K562 (cell line): ENCODE results near the gene FTO. TPM values are rescaled to one million over a fixed set of nuclear protein-coding genes. Genes with fewer than 3 reads are reported as not detected.

Experiments used
- ATAC-seq: fragments of 200-7000 bp; cut with Tn5 transposase; 3 replicates; pipeline ENCODE4 v1.9.1; 2020; ENCODE audit warnings: moderate library complexity
- BruUV-seq: library from RNA; stranded (reverse); fragments of 400-500 nt; replicated peaks from 2 replicates; lab custom pipeline; 2021; lab: Mats Ljungman, UMichigan
- CTCF ChIA-PET: fragments of 300-600 bp; formaldehyde crosslinking; extraction: SDS; loops from one replicate; lab custom pipeline; 2021; ENCODE audit warnings: low intra/inter-chr PET ratio; lab: Yijun Ruan, JAX
- POLR2A ChIA-PET: fragments of 300-600, 350-650 bp; sonication (Branson Sonifier 250); formaldehyde crosslinking; extraction: SDS; loops from one replicate; lab custom pipeline; 2021; ENCODE audit warnings: antibody characterized with exemption, inconsistent platforms; lab: Yijun Ruan, JAX
- DNase-seq, 4 experiments: peaks; one replicate each; pipeline versions ENCODE4 v3.0.0 to v3.0.0-alpha.2; 2011 to 2018; ENCODE audit warnings: low spot score in 3 of 4, mixed read lengths in 3 of 4; ENCODE audit errors: extremely low read depth in 1 of 4
- FAIRE-seq: peaks from 2 replicates; lab custom pipeline; 2011; peaks lifted over from hg19 to GRCh38; lab: Jason Lieb, UNC
- H2AFZ ChIP-seq: 2 replicates; pipeline ENCODE4 v1.6.0; 2011; ENCODE audit warnings: low read depth, low read length, control low read depth, inconsistent platforms
- H3K27ac ChIP-seq: fragments of 200-600 bp; 3 replicates; pipeline ENCODE4 v1.8.0; 2011; ENCODE audit warnings: low read depth, mild to moderate bottlenecking, control low read depth, inconsistent platforms, low read length, moderate library complexity, mixed read lengths; ENCODE audit errors: extremely low read depth
- H3K27me3 ChIP-seq, 2 experiments: fragments of 300-600 bp in 1 of 2; 2 replicates in 1 of 2; 3 replicates in 1 of 2; pipeline versions ENCODE4 v1.6.0 to v1.8.0; 2011; ENCODE audit warnings: inconsistent platforms in 2 of 2, low read length in 2 of 2, mild to moderate bottlenecking in 1 of 2, mixed read lengths in 1 of 2, moderate library complexity in 1 of 2; ENCODE audit not compliant: control insufficient read depth in 2 of 2, insufficient read depth in 2 of 2
- H3K36me3 ChIP-seq: fragments of 300-600 bp; 3 replicates; pipeline ENCODE4 v1.8.0; 2011; ENCODE audit warnings: mild to moderate bottlenecking, low read length, inconsistent platforms; ENCODE audit not compliant: control insufficient read depth, insufficient read depth
- H3K4me1 ChIP-seq, 2 experiments: fragments of 200-600 bp in 1 of 2; replicated peaks in 1 of 2; 2 replicates in 1 of 2; 3 replicates in 1 of 2; pipeline versions ENCODE4 v1.5.1 to v1.8.0; 2011; ENCODE audit warnings: inconsistent platforms in 2 of 2, low read length in 2 of 2, mild to moderate bottlenecking in 1 of 2, mixed read lengths in 1 of 2, moderate library complexity in 1 of 2; ENCODE audit not compliant: control insufficient read depth in 2 of 2, insufficient read depth in 2 of 2
- H3K4me2 ChIP-seq: 2 replicates; pipeline ENCODE4 v1.6.1; 2011; ENCODE audit warnings: low read length, control low read depth, inconsistent platforms, mixed read lengths; ENCODE audit not compliant: insufficient read depth
- H3K4me3 ChIP-seq: fragments of 200-600 bp; sonication (generic), shearing (Covaris generic); 2 replicates; pipeline ENCODE4 v1.5.1; 2016; ENCODE audit warnings: control low read depth, inconsistent platforms
- H3K79me2 ChIP-seq: fragments of 200-600 bp; 3 replicates; pipeline ENCODE4 v1.8.0; 2011; ENCODE audit warnings: low read length, inconsistent platforms; ENCODE audit not compliant: control insufficient read depth, insufficient read depth
- H3K9ac ChIP-seq, 2 experiments: 2 replicates each; pipeline versions ENCODE4 v1.6.0 to v1.6.1; 2011; ENCODE audit warnings: low read depth in 2 of 2, low read length in 2 of 2, control low read depth in 1 of 2, inconsistent platforms in 1 of 2, mild to moderate bottlenecking in 1 of 2, mixed read lengths in 1 of 2; ENCODE audit not compliant: insufficient read depth in 1 of 2
- H3K9me1 ChIP-seq: one replicate; pipeline ENCODE4 v1.6.0; 2011; ENCODE audit warnings: inconsistent platforms, mild to moderate bottlenecking, low read length, moderate library complexity; ENCODE audit not compliant: control insufficient read depth, insufficient read depth
- H3K9me3 ChIP-seq: replicated peaks from 2 replicates; pipeline ENCODE4 v1.5.1; 2011; ENCODE audit warnings: low read depth, low read length, inconsistent platforms; ENCODE audit not compliant: control insufficient read depth, insufficient read depth
- H4K20me1 ChIP-seq: replicated peaks from 2 replicates; pipeline ENCODE4 v1.6.1; 2011; ENCODE audit warnings: low read length, inconsistent platforms, mixed read lengths; ENCODE audit not compliant: control insufficient read depth, insufficient read depth
- CAMTA2 ChIP-seq: fragments of 250-450 bp; sonication (Bioruptor Pico); conservative IDR thresholded peaks from 2 replicates; pipeline ENCODE4 v1.5.1; 2022
- NFIC ChIP-seq: fragments of 450-650 bp; IDR thresholded peaks from 2 replicates; pipeline ENCODE4 v1.6.1; 2017; ENCODE audit warnings: mild to moderate bottlenecking, inconsistent platforms
- TCFL5 ChIP-seq: fragments of 250-450 bp; sonication (Bioruptor Pico); conservative IDR thresholded peaks from 2 replicates; pipeline ENCODE4 v1.6.1; 2021; ENCODE audit warnings: mild to moderate bottlenecking, moderate library complexity, matching md5 sums
- UBTF ChIP-seq, 2 experiments: IDR thresholded peaks; 2 replicates each; pipeline ENCODE4 v1.6.1; 2012; ENCODE audit warnings: improper control_type of control experiment in 2 of 2, low read depth in 2 of 2, low read length in 2 of 2, borderline replicate concordance in 1 of 2
- WGBS: fragments of 100-300 bp; shearing (Covaris generic); methylation state at CpG from one replicate; pipeline ENCODE4 v1.1.6; 2016; ENCODE audit warnings: low coverage, mixed read lengths; ENCODE audit not compliant: insufficient coverage; ENCODE audit errors: missing lambda C conversion rate; 5-methylcytosine and 5-hydroxymethylcytosine counted together
- in situ Hi-C: fragments of 300-500 bp; cut with MboI; formaldehyde crosslinking; loops from 4 replicates; pipeline ENCODE4 v1.15.0; 2018; ENCODE audit warnings: inconsistent platforms, mixed read lengths
- intact Hi-C: fragments of 100-400 bp; cut with micrococcal nuclease; formaldehyde crosslinking; loops from 2 replicates; pipeline ENCODE4 v1.14.2; 2022
- polyA plus RNA-seq, 8 experiments: library from polyadenylated mRNA; depleted of rRNA in 4 of 8; stranded (reverse) in 5 of 8; unstranded in 3 of 8; fragments of >200 nt; fragmentation: Nextera tagmentation in 2 of 8; fragmentation: Illumina TruSeq in 1 of 8; extraction: Ambion mirVana in 2 of 8; extraction: Trizol in 1 of 8; gene quantifications; 2 replicates each; pipeline versions ENCODE4 v1.2.1 to v1.2.3, GENCODE V29; 2011 to 2014; ENCODE audit warnings: inconsistent platforms in 1 of 8, missing spikeins in 1 of 8
- total RNA-seq, 7 experiments: library from RNA; depleted of rRNA in 6 of 7; stranded (reverse); fragments of >200 nt in 6 of 7; fragmentation: Illumina TruSeq in 2 of 7; extraction: Trizol in 2 of 7; gene quantifications; 2 replicates each; pipeline versions ENCODE4 v1.2.1 to v1.2.3, GENCODE V29; 2011 to 2021; ENCODE audit warnings: low replicate concordance in 1 of 7

Gene FTO
- total and polyA plus RNA-seq, 9 of the 15 experiments (the other 6 are each of a cell fraction or from before 2014, with no cell fraction given): 11.3 to 27.7 (median 25.5) TPM

DNA sequence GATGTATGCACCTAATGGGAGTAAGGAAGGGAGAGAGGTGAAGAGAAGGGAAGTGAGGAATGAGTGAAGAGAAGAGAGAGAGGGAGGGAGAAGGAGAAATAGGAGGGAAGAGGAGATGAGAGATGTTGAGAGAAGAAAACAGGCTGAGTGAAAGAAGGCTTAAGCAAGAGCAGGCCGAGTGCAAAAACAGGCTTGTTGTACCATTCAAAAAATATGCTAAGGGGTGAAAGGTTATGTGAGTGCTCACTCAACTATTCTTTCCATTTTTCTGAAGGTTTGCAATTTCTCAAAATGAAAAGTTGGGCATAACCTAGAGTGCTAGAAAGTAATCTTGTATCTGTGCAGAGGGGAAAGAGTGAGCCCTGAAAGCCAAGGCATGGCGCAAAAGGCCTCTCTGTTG lies 23.2 kb upstream of the FTO start:
- TF ChIP-seq CAMTA2 (CRISPR knock-in tag) (no peak), UBTF (IDR thresholded peaks at IDR 0.05; ENCODE audit: borderline replicate concordance in 1 of 2, low read depth in 2 of 2, low read length in 2 of 2) (no peak), TCFL5 (CRISPR knock-in tag) (no peak), NFIC (no peak)
- H3K4me2 ChIP-seq: no peak overlapping the region
- no peak overlapping the region for H2AFZ ChIP-seq
- ATAC-seq (no peak), FAIRE-seq (no peak), DNase-seq (no peak)
- no peak overlapping the region for H3K9ac ChIP-seq
- ChIA-PET CTCF (no interaction called here), POLR2A (no interaction called here)
- H3K27ac ChIP-seq: no peak overlapping the region
- H3K36me3 ChIP-seq: no peaks in the 10 kb centered on the region
- intact Hi-C loops (no loop called here), in situ Hi-C loops (no loop called here)
- BruUV-seq: no TSS peak
- H3K9me1 ChIP-seq: no peaks in the 10 kb centered on the region
- no peaks in the 10 kb centered on the region for H3K27me3 ChIP-seq
- no peaks in the 10 kb centered on the region for H3K9me3 ChIP-seq
- H4K20me1 ChIP-seq: no peaks in the 10 kb centered on the region
- WGBS: 56% methylated on average over 2 of the region's 2 CpGs
- H3K79me2 ChIP-seq: no peaks in the 10 kb centered on the region
- no peak overlapping the region for H3K4me3 ChIP-seq
- H3K4me1 ChIP-seq: no peaks in the 10 kb centered on the region
